ENCODE data around the gene FTL.

DNA sequence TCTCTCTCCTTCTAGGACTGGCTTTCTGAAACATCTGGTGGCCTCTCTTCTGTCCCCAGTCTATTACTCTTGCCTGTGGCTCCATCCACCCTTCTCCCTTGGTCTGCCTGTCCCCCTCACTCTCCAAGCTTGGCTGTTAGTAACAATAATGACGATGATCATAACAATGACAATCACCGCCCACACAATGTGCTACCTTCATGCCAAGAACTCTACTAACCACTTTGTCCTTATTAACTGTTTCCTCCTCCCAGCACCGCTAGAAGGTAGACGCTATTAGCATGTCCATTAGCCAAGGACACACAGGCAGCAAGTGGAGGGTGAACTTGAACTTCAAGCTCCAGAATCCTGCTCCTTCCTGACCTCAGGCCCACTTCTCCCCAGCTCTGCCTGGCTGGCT is 25.3 kb downstream of the FTL start:
- TF ChIP-seq, protein P1, sequence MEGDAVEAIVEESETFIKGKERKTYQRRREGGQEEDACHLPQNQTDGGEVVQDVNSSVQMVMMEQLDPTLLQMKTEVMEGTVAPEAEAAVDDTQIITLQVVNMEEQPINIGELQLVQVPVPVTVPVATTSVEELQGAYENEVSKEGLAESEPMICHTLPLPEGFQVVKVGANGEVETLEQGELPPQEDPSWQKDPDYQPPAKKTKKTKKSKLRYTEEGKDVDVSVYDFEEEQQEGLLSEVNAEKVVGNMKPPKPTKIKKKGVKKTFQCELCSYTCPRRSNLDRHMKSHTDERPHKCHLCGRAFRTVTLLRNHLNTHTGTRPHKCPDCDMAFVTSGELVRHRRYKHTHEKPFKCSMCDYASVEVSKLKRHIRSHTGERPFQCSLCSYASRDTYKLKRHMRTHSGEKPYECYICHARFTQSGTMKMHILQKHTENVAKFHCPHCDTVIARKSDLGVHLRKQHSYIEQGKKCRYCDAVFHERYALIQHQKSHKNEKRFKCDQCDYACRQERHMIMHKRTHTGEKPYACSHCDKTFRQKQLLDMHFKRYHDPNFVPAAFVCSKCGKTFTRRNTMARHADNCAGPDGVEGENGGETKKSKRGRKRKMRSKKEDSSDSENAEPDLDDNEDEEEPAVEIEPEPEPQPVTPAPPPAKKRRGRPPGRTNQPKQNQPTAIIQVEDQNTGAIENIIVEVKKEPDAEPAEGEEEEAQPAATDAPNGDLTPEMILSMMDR (IDR thresholded peaks at IDR 0.05): no peak
- no peak for TF ChIP-seq POLR2AphosphoS5 (IDR thresholded peaks at IDR 0.05; ENCODE audit: insufficient read depth in 1 of 2, low read depth in 1 of 2)
- TF ChIP-seq POLR2A (IDR thresholded peaks at IDR 0.05): no peak

All from vagina (tissue), 2 donors.